Stimulated activated CD4-positive, alpha-beta T cell treated with anti-CD3 and anti-CD28 coated beads, Interleukin-1b, Interleukin-23, amount 100 ng/mL, for 4 hours (primary cell): ENCODE measurements around the gene ARHGEF7.

Experiments used
- DNase-seq, 2 donors: peaks; one replicate each; pipeline ENCODE4 v3.0.0-alpha.2; 2020; ENCODE audit warnings: low read depth in 2 of 2

The ARHGEF7 gene

GRCh38 chr13:111219950-111220349 is 104.8 kb downstream of the ARHGEF7 start:
- DNase-seq = no peak

- no peak for DNase-seq
Observed at GRCh38 chr13:111225166-111225565, 110.1 kb downstream of the ARHGEF7 start.

- no peak for DNase-seq
Observed at GRCh38 chr13:111225810-111226546, 110.9 kb downstream of the ARHGEF7 start.

GRCh38 chr13:111227405-111227804 is 112.3 kb downstream of the ARHGEF7 start:
- no peak for DNase-seq

- no peak for DNase-seq
Observed at GRCh38 chr13:111228262-111229144, 113.4 kb downstream of the ARHGEF7 start.

- DNase-seq = no peak
Observed at GRCh38 chr13:111230385-111230930, 115.3 kb downstream of the ARHGEF7 start.

GRCh38 chr13:111232191-111232590 is 117.1 kb downstream of the ARHGEF7 start:
- DNase-seq = no peak

GRCh38 chr13:111233080-111233479 is 118.0 kb downstream of the ARHGEF7 start:
- no peak for DNase-seq

GRCh38 chr13:111239764-111240670 is 124.9 kb downstream of the ARHGEF7 start:
- no peak for DNase-seq

GRCh38 chr13:111241006-111241755 is 126.1 kb downstream of the ARHGEF7 start:
- no peak for DNase-seq

- DNase-seq = no peak
Observed at GRCh38 chr13:111241862-111242261, 126.8 kb downstream of the ARHGEF7 start.

GRCh38 chr13:111242585-111242984 is 127.5 kb downstream of the ARHGEF7 start:
- no peak for DNase-seq

- DNase-seq = no peak
Observed at GRCh38 chr13:111243981-111244380, 128.9 kb downstream of the ARHGEF7 start.

GRCh38 chr13:111245576-111246384 is 130.7 kb downstream of the ARHGEF7 start:
- DNase-seq = no peak

GRCh38 chr13:111247552-111247951 is 132.4 kb downstream of the ARHGEF7 start:
- no peak for DNase-seq

- DNase-seq = no peak
Observed at GRCh38 chr13:111248822-111249221, 133.7 kb downstream of the ARHGEF7 start.

GRCh38 chr13:111249637-111250360 is 134.7 kb downstream of the ARHGEF7 start:
- no peak for DNase-seq

GRCh38 chr13:111251646-111252445 is 136.7 kb downstream of the ARHGEF7 start:
- no peak for DNase-seq
